ENCODE data around the gene RPP25. TPM values are rescaled to one million over a fixed set of nuclear protein-coding genes. Genes with fewer than 3 reads are reported as not detected.
"Not testable (repeated sequence)": the region's sequence is repeated elsewhere in the genome, so short reads cannot be mapped to it uniquely, and the experiment has no call there.

The RPP25 gene
- polyA plus RNA-seq, 4 donors, result 5.5 to 22.2 (median 14.9) TPM

DNA sequence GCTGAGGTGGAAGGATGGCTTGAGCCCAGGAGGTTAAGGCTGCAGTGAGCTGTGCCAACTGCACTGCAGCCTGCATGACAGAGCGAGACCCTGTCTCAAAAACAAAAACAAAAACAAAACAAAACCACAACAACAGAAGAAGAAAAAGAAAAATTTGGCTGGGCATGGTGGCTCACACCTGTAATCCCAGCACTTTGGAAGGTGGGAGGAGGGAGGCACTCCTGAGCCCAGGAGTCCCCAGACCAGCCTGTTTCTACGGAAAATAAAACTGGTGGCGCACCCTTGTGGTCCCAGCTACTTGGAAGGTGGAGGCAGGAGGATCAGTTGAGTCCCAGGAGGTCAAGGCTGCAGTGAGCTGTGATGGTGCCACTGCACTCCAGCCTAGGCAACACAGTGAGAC lies 21.4 kb downstream of the RPP25 start:
- DNase-seq; H3K9me3 ChIP-seq (ENCODE audit: control insufficient read depth in 2 of 2, insufficient read depth in 1 of 2, low read depth in 1 of 2, low read length in 1 of 2); FAIRE-seq; H3K4me1 ChIP-seq (ENCODE audit: control insufficient read depth in 3 of 3, insufficient read depth in 2 of 3, low read depth in 1 of 3, low read length in 2 of 3); H3K27me3 ChIP-seq (ENCODE audit: control insufficient read depth in 3 of 3, insufficient read depth in 3 of 3, low read length in 3 of 3): not testable (repeated sequence)
- peak overlapping the region in 1 of 3 donors; percentile 11 for H3K4me3 ChIP-seq (ENCODE audit: low read depth in 1 of 3, low read length in 3 of 3)
- H3K27ac ChIP-seq (ENCODE audit: low read depth in 1 of 3, low read length in 2 of 3), result peak overlapping the region in 1 of 3 donors; percentile 20
- 54 to 77% (median 70%) methylated on average over 3 of the region's 3 CpGs for WGBS, 3 donors
- peaks cover 0 to 28% (median 6%) of the 10 kb centered on the region in 3 donors for H3K36me3 ChIP-seq (ENCODE audit: control insufficient read depth in 3 of 3, insufficient read depth in 2 of 3, low read depth in 1 of 3, low read length in 3 of 3)

DNA sequence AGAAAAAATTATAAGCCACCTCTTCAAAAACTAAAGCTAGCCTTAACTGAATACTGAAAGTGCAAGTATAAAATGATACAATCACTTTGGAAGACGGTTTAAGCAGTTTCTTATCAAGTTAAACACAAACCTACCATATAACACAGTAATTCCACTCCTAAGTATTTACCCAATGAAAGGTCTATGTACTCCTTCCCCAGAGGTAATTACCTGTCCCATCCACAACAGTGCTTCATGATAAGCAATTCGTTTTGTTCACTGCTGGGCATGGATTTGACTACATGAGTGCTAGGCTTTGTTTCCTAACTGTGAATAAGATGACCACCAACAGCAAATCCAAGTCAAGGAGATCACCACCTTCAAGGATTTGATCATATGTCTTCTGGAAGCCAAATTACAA lies 23.0 kb downstream of the RPP25 start:
- no peaks in the 10 kb centered on the region for H3K27me3 ChIP-seq (ENCODE audit: control insufficient read depth in 3 of 3, insufficient read depth in 3 of 3, low read length in 3 of 3)
- H3K4me1 ChIP-seq (ENCODE audit: control insufficient read depth in 3 of 3, insufficient read depth in 2 of 3, low read depth in 1 of 3, low read length in 2 of 3), result peaks cover 0 to 5% (median 4%) of the 10 kb centered on the region in 3 donors
- H3K4me3 ChIP-seq (ENCODE audit: low read depth in 1 of 3, low read length in 3 of 3), result peak overlapping the region in 1 of 3 donors; percentile 8
- no peak overlapping the region for H3K27ac ChIP-seq (ENCODE audit: low read depth in 1 of 3, low read length in 2 of 3)
- WGBS, 3 donors, result 13 to 51% (median 14%) methylated on average over 2 of the region's 2 CpGs
- DNase-seq (peak; percentile 42 to 64), FAIRE-seq (no peak)
- peaks cover 6 to 37% (median 8%) of the 10 kb centered on the region in 3 donors for H3K36me3 ChIP-seq (ENCODE audit: control insufficient read depth in 3 of 3, insufficient read depth in 2 of 3, low read depth in 1 of 3, low read length in 3 of 3)
- no peaks in the 10 kb centered on the region for H3K9me3 ChIP-seq (ENCODE audit: control insufficient read depth in 2 of 2, insufficient read depth in 1 of 2, low read depth in 1 of 2, low read length in 1 of 2)

DNA sequence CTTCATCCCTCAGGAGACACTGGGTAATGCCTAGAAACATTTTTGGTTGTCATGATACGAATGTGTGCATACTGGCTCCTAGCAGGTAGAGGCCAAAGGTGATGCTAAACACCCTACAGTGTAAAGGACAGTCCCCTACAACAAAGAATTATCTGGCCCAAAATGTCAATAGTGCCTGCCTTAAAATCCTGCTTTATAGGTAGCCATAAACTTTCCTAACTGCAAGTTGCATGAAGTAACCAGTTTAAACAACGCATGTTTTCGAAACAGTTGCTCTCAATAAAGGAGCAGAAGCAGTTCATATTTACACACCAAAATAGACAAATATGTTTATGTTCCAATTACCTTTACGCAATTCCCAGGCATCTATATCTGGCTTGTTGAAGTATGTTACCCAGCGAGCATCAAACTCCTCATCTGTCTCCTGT lies 27.8 kb downstream of the RPP25 start:
- Histone ChIP-seq H3K4me3 (ENCODE audit: low read depth in 1 of 3, low read length in 3 of 3) (no peak overlapping the region), H3K9me3 (ENCODE audit: control insufficient read depth in 2 of 2, insufficient read depth in 1 of 2, low read depth in 1 of 2, low read length in 1 of 2) (no peaks in the 10 kb centered on the region), H3K27me3 (ENCODE audit: control insufficient read depth in 3 of 3, insufficient read depth in 3 of 3, low read length in 3 of 3) (no peaks in the 10 kb centered on the region), H3K4me1 (ENCODE audit: control insufficient read depth in 3 of 3, insufficient read depth in 2 of 3, low read depth in 1 of 3, low read length in 2 of 3) (peaks cover 0 to 2% (median 0%) of the 10 kb centered on the region in 3 donors), H3K36me3 (ENCODE audit: control insufficient read depth in 3 of 3, insufficient read depth in 2 of 3, low read depth in 1 of 3, low read length in 3 of 3) (peaks cover 9 to 48% (median 11%) of the 10 kb centered on the region in 3 donors), H3K27ac (ENCODE audit: low read depth in 1 of 3, low read length in 2 of 3) (no peak overlapping the region)
- DNase-seq (no peak), FAIRE-seq (no peak)
- 91 to 95% (median 92%) methylated on average over 5 of the region's 5 CpGs for WGBS, 3 donors

DNA sequence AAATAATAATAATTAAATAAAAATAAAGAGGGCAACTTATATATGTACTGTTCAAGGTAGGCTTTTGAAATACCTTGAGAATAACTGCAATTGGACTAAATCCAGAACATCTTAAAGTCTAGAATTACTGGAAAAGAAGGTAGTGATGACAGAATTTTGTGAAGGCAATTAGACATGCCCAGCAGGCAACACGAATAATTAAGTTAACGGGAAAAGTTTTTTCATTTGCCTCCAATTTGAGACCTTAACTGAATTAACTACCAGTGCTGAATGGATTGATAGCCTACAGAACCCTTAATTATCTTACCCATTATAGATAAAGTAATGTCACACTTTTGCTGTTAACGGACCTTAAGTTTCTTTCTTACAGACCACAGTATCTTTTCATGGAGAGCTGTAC lies 32.0 kb downstream of the RPP25 start:
- Histone ChIP-seq H3K4me3 (ENCODE audit: low read depth in 1 of 3, low read length in 3 of 3) (no peak overlapping the region), H3K9me3 (ENCODE audit: control insufficient read depth in 2 of 2, insufficient read depth in 1 of 2, low read depth in 1 of 2, low read length in 1 of 2) (no peaks in the 10 kb centered on the region), H3K36me3 (ENCODE audit: control insufficient read depth in 3 of 3, insufficient read depth in 2 of 3, low read depth in 1 of 3, low read length in 3 of 3) (peaks cover 11 to 52% (median 25%) of the 10 kb centered on the region in 3 donors), H3K27ac (ENCODE audit: low read depth in 1 of 3, low read length in 2 of 3) (no peak overlapping the region), H3K27me3 (ENCODE audit: control insufficient read depth in 3 of 3, insufficient read depth in 3 of 3, low read length in 3 of 3) (no peaks in the 10 kb centered on the region), H3K4me1 (ENCODE audit: control insufficient read depth in 3 of 3, insufficient read depth in 2 of 3, low read depth in 1 of 3, low read length in 2 of 3) (no peaks in the 10 kb centered on the region)
- FAIRE-seq, result no peak
- 95 to 99% (median 97%) methylated on average over 3 of the region's 3 CpGs for WGBS, 3 donors
- no peak for DNase-seq

DNA sequence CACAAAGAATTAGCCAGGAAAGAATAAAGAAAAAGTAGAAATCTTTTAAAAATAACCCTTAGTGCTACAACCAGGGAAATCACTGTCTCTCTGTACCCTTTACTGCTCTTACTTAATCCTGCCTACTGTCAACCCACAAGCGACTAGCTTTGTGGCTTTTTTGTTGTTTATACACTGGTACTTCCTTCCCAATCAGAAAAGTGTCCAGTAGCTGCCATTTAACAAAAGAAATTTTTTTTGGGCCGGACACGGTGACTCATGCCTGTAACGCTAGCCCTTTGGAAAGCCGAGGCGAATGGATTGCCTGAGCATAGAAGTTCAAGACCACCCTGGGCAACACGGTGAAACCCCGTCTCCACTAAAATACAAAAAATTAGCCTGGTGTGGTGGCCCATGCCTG lies 36.1 kb downstream of the RPP25 start:
- Histone ChIP-seq H3K27ac (ENCODE audit: low read depth in 1 of 3, low read length in 2 of 3) (no peak overlapping the region), H3K4me3 (ENCODE audit: low read depth in 1 of 3, low read length in 3 of 3) (no peak overlapping the region), H3K9me3 (ENCODE audit: control insufficient read depth in 2 of 2, insufficient read depth in 1 of 2, low read depth in 1 of 2, low read length in 1 of 2) (no peaks in the 10 kb centered on the region), H3K27me3 (ENCODE audit: control insufficient read depth in 3 of 3, insufficient read depth in 3 of 3, low read length in 3 of 3) (no peaks in the 10 kb centered on the region), H3K36me3 (ENCODE audit: control insufficient read depth in 3 of 3, insufficient read depth in 2 of 3, low read depth in 1 of 3, low read length in 3 of 3) (peaks cover 12 to 72% (median 34%) of the 10 kb centered on the region in 3 donors), H3K4me1 (ENCODE audit: control insufficient read depth in 3 of 3, insufficient read depth in 2 of 3, low read depth in 1 of 3, low read length in 2 of 3) (no peaks in the 10 kb centered on the region)
- DNase-seq, result no peak
- FAIRE-seq, result no peak
- WGBS, 3 donors, result 87 to 92% (median 89%) methylated on average over 8 of the region's 8 CpGs

DNA sequence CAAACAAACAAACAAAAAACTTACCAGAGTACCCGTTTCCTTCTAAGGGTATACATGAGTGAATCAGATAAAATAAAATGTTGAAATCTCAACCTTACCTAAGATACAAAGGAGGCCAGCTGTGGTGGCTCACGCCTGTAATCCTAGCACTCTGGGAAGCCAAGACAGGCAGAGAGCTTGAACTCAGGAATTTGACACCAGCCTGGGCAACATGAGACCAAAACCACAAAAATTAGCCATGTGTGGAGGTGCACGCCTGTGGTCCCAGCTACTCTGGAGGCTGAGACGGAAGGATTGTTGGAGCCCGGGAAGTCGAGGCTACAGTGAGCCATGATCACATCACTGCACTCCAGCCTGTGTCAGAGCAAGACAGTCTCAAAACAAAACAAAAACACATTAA lies 38.9 kb downstream of the RPP25 start:
- Histone ChIP-seq H3K4me1 (ENCODE audit: control insufficient read depth in 3 of 3, insufficient read depth in 2 of 3, low read depth in 1 of 3, low read length in 2 of 3) (no peaks in the 10 kb centered on the region), H3K4me3 (ENCODE audit: low read depth in 1 of 3, low read length in 3 of 3) (no peak overlapping the region), H3K27me3 (ENCODE audit: control insufficient read depth in 3 of 3, insufficient read depth in 3 of 3, low read length in 3 of 3) (no peaks in the 10 kb centered on the region), H3K9me3 (ENCODE audit: control insufficient read depth in 2 of 2, insufficient read depth in 1 of 2, low read depth in 1 of 2, low read length in 1 of 2) (no peaks in the 10 kb centered on the region), H3K27ac (ENCODE audit: low read depth in 1 of 3, low read length in 2 of 3) (no peak overlapping the region), H3K36me3 (ENCODE audit: control insufficient read depth in 3 of 3, insufficient read depth in 2 of 3, low read depth in 1 of 3, low read length in 3 of 3) (peaks cover 15 to 72% (median 30%) of the 10 kb centered on the region in 3 donors)
- FAIRE-seq (no peak), DNase-seq (no peak)
- 90 to 94% (median 94%) methylated on average over 6 of the region's 6 CpGs for WGBS, 3 donors

DNA sequence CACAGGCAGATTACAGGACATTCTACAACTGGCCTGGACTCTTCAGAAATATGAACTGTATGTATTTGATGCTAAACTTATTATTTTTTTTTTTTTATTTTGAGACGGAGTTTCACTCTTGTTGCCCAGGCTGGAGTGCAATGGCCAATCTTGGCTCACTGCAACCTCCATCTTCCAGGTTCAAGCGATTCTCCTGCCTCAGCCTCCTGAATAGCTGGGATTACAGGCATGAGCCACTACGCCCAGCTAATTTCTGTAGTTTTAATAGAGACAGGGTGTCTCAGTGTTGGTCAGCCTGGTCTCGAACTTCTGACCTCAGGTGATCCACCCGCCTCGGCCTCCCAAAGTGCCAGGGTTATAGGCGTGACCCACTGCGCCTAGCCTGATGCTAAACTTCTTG lies 42.8 kb downstream of the RPP25 start:
- H3K4me1 ChIP-seq (ENCODE audit: control insufficient read depth in 3 of 3, insufficient read depth in 2 of 3, low read depth in 1 of 3, low read length in 2 of 3); H3K27ac ChIP-seq (ENCODE audit: low read depth in 1 of 3, low read length in 2 of 3); H3K9me3 ChIP-seq (ENCODE audit: control insufficient read depth in 2 of 2, insufficient read depth in 1 of 2, low read depth in 1 of 2, low read length in 1 of 2); H3K4me3 ChIP-seq (ENCODE audit: low read depth in 1 of 3, low read length in 3 of 3); FAIRE-seq; H3K27me3 ChIP-seq (ENCODE audit: control insufficient read depth in 3 of 3, insufficient read depth in 3 of 3, low read length in 3 of 3); DNase-seq: not testable (repeated sequence)
- 95 to 96% (median 95%) methylated on average over 8 of the region's 8 CpGs for WGBS, 3 donors
- peaks cover 11 to 67% (median 19%) of the 10 kb centered on the region in 3 donors for H3K36me3 ChIP-seq (ENCODE audit: control insufficient read depth in 3 of 3, insufficient read depth in 2 of 3, low read depth in 1 of 3, low read length in 3 of 3)

DNA sequence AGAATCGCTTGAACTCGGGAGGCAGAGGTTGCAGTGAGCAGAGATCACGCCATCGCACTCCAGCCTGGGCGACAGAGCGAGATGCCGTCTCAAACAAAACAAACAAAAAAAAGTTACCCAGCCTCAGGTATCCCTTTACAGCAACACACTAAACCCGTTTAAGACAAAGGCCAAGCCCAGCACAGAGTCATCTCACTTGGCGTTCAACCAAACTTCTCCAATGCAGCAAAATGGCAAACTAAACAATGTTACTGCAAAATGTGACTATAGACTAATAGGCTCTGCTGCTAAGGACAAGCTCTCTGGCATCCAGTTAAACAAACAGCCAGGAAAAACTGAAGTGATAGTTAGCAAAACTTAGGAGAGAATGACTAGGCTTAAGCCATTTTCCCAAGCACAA lies 43.5 kb downstream of the RPP25 start:
- FAIRE-seq (no peak), DNase-seq (no peak)
- peaks cover 11 to 63% (median 16%) of the 10 kb centered on the region in 3 donors for H3K36me3 ChIP-seq (ENCODE audit: control insufficient read depth in 3 of 3, insufficient read depth in 2 of 3, low read depth in 1 of 3, low read length in 3 of 3)
- H3K9me3 ChIP-seq (ENCODE audit: control insufficient read depth in 2 of 2, insufficient read depth in 1 of 2, low read depth in 1 of 2, low read length in 1 of 2), result no peaks in the 10 kb centered on the region
- WGBS, 3 donors, result 87 to 92% (median 90%) methylated on average over 9 of the region's 9 CpGs
- no peaks in the 10 kb centered on the region for H3K27me3 ChIP-seq (ENCODE audit: control insufficient read depth in 3 of 3, insufficient read depth in 3 of 3, low read length in 3 of 3)
- no peak overlapping the region for H3K4me3 ChIP-seq (ENCODE audit: low read depth in 1 of 3, low read length in 3 of 3)
- H3K4me1 ChIP-seq (ENCODE audit: control insufficient read depth in 3 of 3, insufficient read depth in 2 of 3, low read depth in 1 of 3, low read length in 2 of 3), result peaks cover 0 to 3% (median 0%) of the 10 kb centered on the region in 3 donors
- no peak overlapping the region for H3K27ac ChIP-seq (ENCODE audit: low read depth in 1 of 3, low read length in 2 of 3)

DNA sequence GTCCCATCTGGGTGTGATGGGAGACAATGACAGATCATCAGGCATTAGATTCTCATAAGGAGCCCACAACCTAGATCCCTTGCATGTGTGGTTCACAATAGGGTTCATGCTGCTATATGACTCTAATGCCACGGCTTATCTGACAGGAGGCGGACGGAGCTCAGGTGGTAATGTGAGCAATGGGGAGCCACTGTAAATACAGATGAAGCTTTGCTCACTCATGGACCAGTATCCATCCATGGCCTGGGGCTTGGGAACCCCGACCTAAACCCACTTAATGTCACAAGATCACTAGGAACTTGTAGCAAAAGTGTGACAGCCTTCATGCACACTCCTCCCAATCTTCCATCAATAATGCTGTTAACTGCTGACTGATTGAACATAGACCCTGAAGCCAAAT lies 47.9 kb downstream of the RPP25 start:
- Histone ChIP-seq H3K27ac (ENCODE audit: low read depth in 1 of 3, low read length in 2 of 3) (no peak overlapping the region), H3K9me3 (ENCODE audit: control insufficient read depth in 2 of 2, insufficient read depth in 1 of 2, low read depth in 1 of 2, low read length in 1 of 2) (no peaks in the 10 kb centered on the region), H3K4me3 (ENCODE audit: low read depth in 1 of 3, low read length in 3 of 3) (no peak overlapping the region), H3K36me3 (ENCODE audit: control insufficient read depth in 3 of 3, insufficient read depth in 2 of 3, low read depth in 1 of 3, low read length in 3 of 3) (peaks cover 9 to 35% (median 14%) of the 10 kb centered on the region in 3 donors), H3K4me1 (ENCODE audit: control insufficient read depth in 3 of 3, insufficient read depth in 2 of 3, low read depth in 1 of 3, low read length in 2 of 3) (peaks cover 0 to 17% (median 0%) of the 10 kb centered on the region in 3 donors), H3K27me3 (ENCODE audit: control insufficient read depth in 3 of 3, insufficient read depth in 3 of 3, low read length in 3 of 3) (no peaks in the 10 kb centered on the region)
- no peak for FAIRE-seq
- WGBS, 3 donors, result 92 to 93% (median 92%) methylated on average over 4 of the region's 4 CpGs
- DNase-seq, result no peak
